Motor neuron (in vitro differentiated cells): ENCODE data around the gene IL1RL2. TPM values are rescaled to one million over a fixed set of nuclear protein-coding genes. Genes with fewer than 3 reads are reported as not detected.

ENCODE experiments used
- ATAC-seq, 8 experiments: fragments of 200-7000 bp; cut with Tn5 transposase; replicated peaks in 6 of 8; 2 replicates each; pipeline ENCODE4 v1.8.0; 2021; ENCODE audit warnings: mild to moderate bottlenecking in 8 of 8, moderate library complexity in 8 of 8
- H3K27ac ChIP-seq, 2 donors: fragments of 250-450 bp; sonication (Bioruptor Pico); 2 replicates each; pipeline ENCODE4 v1.9.0; 2021; ENCODE audit warnings: antibody characterized with exemption in 2 of 2, mild to moderate bottlenecking in 2 of 2, moderate library complexity in 1 of 2
- H3K4me1 ChIP-seq, 2 donors: fragments of 250-450 bp; sonication (Bioruptor Pico); replicated peaks in 1 of 2; 2 replicates each; pipeline ENCODE4 v1.6.1; 2021; ENCODE audit warnings: antibody characterized with exemption in 2 of 2, mild to moderate bottlenecking in 2 of 2, moderate library complexity in 1 of 2
- H3K4me3 ChIP-seq, 5 donors: fragments of 250-450 bp; sonication (Bioruptor Pico); 2 replicates each; pipeline ENCODE4 v1.9.0; 2021; ENCODE audit warnings: antibody characterized with exemption in 5 of 5, mild to moderate bottlenecking in 5 of 5, moderate library complexity in 4 of 5
- WGBS, 10 experiments: fragments of 450-650 bp; shearing (Covaris generic); methylation state at CpG; one replicate each; pipeline ENCODE4 v1.0.0; 2022; 5-methylcytosine and 5-hydroxymethylcytosine counted together
- in situ Hi-C, 9 experiments: fragments of 400-800 bp; cut with MboI; loops; one replicate each; pipeline ENCODE4 v1.15.0; 2021; ENCODE audit warnings: low sequenced_read_pairs in 9 of 9, low pct_unique_long_range_greater_than_20kb in 2 of 9; ENCODE audit not compliant: unreplicated experiment in 9 of 9
- total RNA-seq, 8 experiments: library from RNA; unstranded; fragments of 300-600 nt; gene quantifications; 2 replicates each; pipeline versions ENCODE4 v1.2.3 to v1.2.4, GENCODE V29; 2022

The IL1RL2 gene
- total RNA-seq, 8 experiments from 2014 or later = 0.05 to 0.41 (median 0.14) TPM; not detected in 5

GRCh38 chr2:102238778-102239177, 52.0 kb downstream of the IL1RL2 start:
- in situ Hi-C loops = loop anchor here in 1 of 9 experiments (10.0 kb wide), 1 partner anchor 54 kb away; the partner anchor contains the start of gene IL1RL2
- 73 to 100% (median 95%) methylated on average over 2 of the region's 2 CpGs; no CpG with 5 or more reads in 7 of the 10 experiments for WGBS, 10 experiments
- Histone ChIP-seq H3K4me1 (peaks cover 0 to 3% of the 10 kb centered on the region in 2 donors), H3K27ac (no peak overlapping the region), H3K4me3 (no peak overlapping the region)
- peak in 2 of 8 experiments; percentile 23 to 45 for ATAC-seq

DNA sequence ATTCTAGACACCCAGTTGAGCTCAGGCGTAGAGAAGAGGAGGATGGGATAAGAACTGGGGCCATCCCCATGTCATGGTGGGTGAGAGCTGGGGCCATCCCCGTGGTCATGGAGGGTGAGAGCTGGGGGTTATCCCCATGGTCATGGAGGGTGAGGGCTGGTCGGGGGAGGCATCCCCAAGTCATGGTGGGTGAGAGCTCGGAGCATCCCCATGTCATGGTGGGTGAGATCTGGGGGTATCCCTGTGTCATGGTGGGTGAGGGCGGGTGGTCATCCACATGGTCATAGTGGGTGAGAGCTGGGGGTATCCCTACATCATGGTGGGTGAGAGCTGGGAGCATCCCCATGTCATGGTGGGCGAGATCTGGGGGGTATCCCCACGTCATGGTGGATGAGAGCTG, 52.5 kb downstream of the IL1RL2 start:
- Histone ChIP-seq H3K4me3 (no peak overlapping the region), H3K4me1 (peaks cover 0 to 3% of the 10 kb centered on the region in 2 donors), H3K27ac (no peak overlapping the region)
- WGBS, 10 experiments = 60 to 90% (median 83%) methylated on average over 1 to 2 of the region's 7 CpGs; no CpG with 5 or more reads in 6 of the 10 experiments
- in situ Hi-C loops = loop anchor here in 1 of 9 experiments (10.0 kb wide), 1 partner anchor 55 kb away; the partner anchor contains the start of gene IL1RL2
- no peak for ATAC-seq

GRCh38 chr2:102240640-102241370, 54.0 kb downstream of the IL1RL2 start:
- WGBS, 10 experiments = 4 to 83% (median 22%) methylated on average over 1 to 18 of the region's 22 CpGs; no CpG with 5 or more reads in 1 of the 10 experiments
- peaks cover 0 to 3% of the 10 kb centered on the region in 2 donors for H3K4me1 ChIP-seq
- in situ Hi-C loops = loop anchor here in 1 of 9 experiments (10.0 kb wide), 1 partner anchor 216 kb away; no protein-coding TSS in a partner anchor
- H3K27ac ChIP-seq = no peak overlapping the region
- H3K4me3 ChIP-seq = no peak overlapping the region
- ATAC-seq = peak; percentile 83 to 100 (median 98)

DNA sequence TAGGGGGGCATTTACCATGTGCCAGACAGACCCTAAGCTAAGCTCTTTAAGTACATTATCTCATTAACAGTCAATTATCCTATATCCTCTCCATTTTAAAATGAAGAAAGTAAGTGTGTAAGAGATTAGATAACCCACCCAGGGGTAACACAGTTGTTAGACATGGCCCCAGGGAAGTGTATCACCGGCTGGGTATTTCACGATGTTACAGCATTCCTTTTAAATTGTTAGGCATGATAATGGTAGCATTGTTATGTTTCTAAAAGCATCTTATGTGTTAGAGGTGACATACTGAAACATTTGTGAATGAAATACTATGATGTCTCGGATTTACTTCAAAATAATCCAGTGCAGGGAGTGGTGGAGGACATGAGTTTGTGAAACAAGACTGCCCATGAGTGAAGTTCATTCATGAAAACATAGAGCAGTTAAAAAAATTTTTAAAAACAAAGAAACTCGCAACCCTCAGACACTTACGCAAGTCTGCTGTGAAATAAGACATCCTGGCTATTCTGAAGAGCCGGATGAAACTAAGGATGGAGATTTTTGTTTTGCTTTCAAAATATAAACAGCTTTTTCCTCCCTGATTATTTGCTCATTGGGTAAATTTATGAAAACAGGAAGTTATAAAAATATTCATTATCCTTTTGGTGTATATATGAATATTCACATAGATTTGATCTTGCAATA, 54.9 kb downstream of the IL1RL2 start:
- no peak for ATAC-seq
- in situ Hi-C loops = loop anchor here in 1 of 9 experiments (10.0 kb wide), 1 partner anchor 217 kb away; no protein-coding TSS in a partner anchor
- Histone ChIP-seq H3K4me3 (no peak overlapping the region), H3K27ac (no peak overlapping the region), H3K4me1 (peaks cover 0 to 3% of the 10 kb centered on the region in 2 donors)
- WGBS, 10 experiments = 64 to 93% (median 86%) methylated on average over 1 to 6 of the region's 6 CpGs

- H3K4me1 ChIP-seq = peaks cover 0 to 2% of the 10 kb centered on the region in 2 donors
- 0 to 81% (median 42%) methylated on average over 1 to 7 of the region's 27 CpGs; no CpG with 5 or more reads in 4 of the 10 experiments for WGBS, 10 experiments
- in situ Hi-C loops = loop anchor here in 1 of 9 experiments (10.0 kb wide), 1 partner anchor 221 kb away; no protein-coding TSS in a partner anchor
- H3K27ac ChIP-seq = no peak overlapping the region
- ATAC-seq = peak in 3 of 8 experiments; percentile 66 to 83 (median 71)
- no peak overlapping the region for H3K4me3 ChIP-seq
These were observed 58.7 kb downstream of the IL1RL2 start for GRCh38 chr2:102245266-102246151.

DNA sequence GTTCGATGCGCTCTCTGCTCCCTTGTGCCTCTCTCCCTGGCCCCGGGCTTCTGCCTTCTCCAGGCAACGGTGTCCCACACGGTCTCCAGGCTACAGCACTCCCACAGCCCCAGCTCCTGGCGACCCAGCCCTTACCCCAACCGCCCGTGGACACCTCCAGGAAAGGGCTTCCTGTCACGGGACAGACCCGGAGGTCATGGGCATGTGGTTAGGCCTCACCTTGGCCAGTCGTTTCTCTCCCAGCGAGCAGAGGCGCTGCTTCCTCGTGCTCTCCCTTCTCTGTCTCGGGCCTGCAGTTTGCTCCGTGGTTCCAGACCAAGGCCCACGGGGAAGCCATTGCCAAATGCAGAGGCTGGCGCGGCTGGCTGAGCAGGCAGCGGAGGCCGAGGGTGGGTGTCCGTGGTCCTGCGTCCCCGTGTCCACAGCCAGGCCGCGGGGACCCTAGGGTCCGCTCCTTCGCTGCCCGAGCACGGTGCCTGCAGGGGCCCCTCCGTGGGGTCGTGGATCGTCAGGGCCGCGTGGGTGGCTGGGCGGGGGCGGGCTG, 63.5 kb downstream of the IL1RL2 start:
- H3K4me3 ChIP-seq = no peak overlapping the region

DNA sequence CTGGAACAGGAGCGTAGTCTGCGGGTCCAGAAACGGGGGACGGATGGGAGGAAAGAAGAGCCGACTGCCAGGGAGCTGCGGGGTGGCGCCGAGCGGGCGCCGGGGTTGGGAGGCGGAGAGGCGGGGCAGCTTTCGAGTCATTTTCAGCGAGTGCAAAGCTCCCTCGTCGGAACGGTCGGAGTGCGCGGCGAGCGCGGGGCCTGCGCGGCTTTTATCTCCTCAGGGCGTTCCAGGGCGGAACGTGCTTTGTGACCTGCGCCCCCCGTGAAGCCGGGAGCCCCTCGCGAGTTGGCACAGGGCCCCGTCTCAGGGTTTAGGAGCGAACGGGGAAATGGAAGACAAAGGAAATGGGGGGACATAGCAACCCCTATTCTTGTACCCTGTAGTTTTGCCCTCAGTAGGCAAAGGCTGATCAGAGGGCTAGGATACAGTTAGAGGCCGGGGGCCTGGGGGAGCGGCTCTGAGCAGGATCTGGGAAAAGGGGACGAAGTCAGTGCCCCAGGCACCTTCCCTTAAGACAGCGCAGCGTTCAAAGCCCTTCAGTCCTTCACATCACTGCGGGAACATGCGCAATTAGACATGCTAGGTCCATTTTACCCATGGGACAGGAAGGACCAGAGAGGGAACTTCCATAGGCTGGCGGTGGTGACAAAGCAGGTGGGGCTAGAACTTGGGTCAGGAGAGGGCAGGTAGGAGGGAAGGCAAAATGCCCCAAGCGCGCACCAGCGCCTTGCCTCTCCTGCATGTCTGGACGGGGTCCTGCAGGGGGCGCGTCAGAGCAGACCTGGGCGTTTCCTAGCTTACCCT, 64.4 kb downstream of the IL1RL2 start:
- H3K27ac ChIP-seq = no peak overlapping the region
- in situ Hi-C loops = loop anchor here in 3 of 9 experiments (25.0 kb wide), 2 partner anchors 186 to 239 kb away; no protein-coding TSS in a partner anchor
- H3K4me1 ChIP-seq = no peaks in the 10 kb centered on the region
- peak overlapping the region in 4 of 5 donors; percentile 6 to 23 (median 16) for H3K4me3 ChIP-seq
- WGBS, 10 experiments = 9 to 55% (median 36%) methylated on average over 2 to 24 of the region's 52 CpGs; no CpG with 5 or more reads in 1 of the 10 experiments
- ATAC-seq = peak; percentile 31 to 84 (median 48)

More for the DNA sequence above, 63.5 kb downstream of the IL1RL2 start:
- no peak for ATAC-seq
- Histone ChIP-seq H3K4me1 (no peaks in the 10 kb centered on the region), H3K27ac (no peak overlapping the region)
- in situ Hi-C loops = loop anchor here in 3 of 9 experiments (25.0 kb wide), 2 partner anchors 187 to 238 kb away; no protein-coding TSS in a partner anchor
- 90 to 100% (median 100%) methylated on average over 2 to 4 of the region's 37 CpGs; no CpG with 5 or more reads in 7 of the 10 experiments for WGBS, 10 experiments

DNA sequence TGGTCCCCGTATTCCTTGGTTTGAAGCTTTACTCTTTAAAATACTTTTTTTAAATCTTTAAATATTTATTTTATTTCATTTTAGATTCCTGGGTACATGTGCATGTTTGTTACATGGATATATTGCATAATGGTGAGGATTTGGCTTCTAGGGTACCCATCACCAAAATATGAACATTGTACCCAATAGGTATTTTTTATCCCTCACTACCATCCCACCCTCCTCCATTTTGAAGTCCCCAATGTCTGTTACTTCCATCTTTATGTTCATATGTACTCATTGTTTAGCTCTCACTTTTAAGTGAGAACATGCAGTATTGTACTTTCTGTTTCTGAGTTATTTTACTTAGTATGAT, 65.0 kb downstream of the IL1RL2 start:
- Histone ChIP-seq H3K4me1 (no peaks in the 10 kb centered on the region), H3K27ac (no peak overlapping the region), H3K4me3 (no peak overlapping the region)
- in situ Hi-C loops = loop anchor here in 3 of 9 experiments (25.0 kb wide), 2 partner anchors 185 to 240 kb away; no protein-coding TSS in a partner anchor
- WGBS, 10 experiments = 20 to 100% (median 80%) methylated on average over 1 of the region's 1 CpG; no CpG with 5 or more reads in 6 of the 10 experiments
- no peak for ATAC-seq

DNA sequence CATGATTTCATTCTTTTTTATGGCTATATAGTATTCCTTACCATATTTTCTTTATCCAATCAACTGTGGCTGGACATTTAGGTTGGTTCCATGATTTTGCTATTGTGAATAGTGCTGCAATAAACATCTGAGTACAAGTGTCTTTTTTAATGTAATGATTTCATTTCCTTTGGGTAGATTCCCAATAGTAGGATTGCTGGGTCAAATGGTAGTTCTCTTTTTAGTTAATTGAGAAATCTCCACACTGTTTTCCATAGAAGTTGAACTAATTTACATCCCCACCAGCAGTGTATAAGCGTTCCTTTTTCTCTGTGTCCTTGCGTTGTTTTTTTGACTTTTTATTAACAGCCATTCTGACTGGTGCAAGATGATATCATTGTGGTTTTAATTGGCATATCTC, 65.4 kb downstream of the IL1RL2 start:
- H3K4me1 ChIP-seq = no peaks in the 10 kb centered on the region
- in situ Hi-C loops = loop anchor here in 3 of 9 experiments (25.0 kb wide), 2 partner anchors 185 to 240 kb away; no protein-coding TSS in a partner anchor
- no peak for ATAC-seq
- 80 to 100% (median 100%) methylated on average over 1 to 2 of the region's 2 CpGs; no CpG with 5 or more reads in 1 of the 10 experiments for WGBS, 10 experiments
- no peak overlapping the region for H3K27ac ChIP-seq
- no peak overlapping the region for H3K4me3 ChIP-seq

DNA sequence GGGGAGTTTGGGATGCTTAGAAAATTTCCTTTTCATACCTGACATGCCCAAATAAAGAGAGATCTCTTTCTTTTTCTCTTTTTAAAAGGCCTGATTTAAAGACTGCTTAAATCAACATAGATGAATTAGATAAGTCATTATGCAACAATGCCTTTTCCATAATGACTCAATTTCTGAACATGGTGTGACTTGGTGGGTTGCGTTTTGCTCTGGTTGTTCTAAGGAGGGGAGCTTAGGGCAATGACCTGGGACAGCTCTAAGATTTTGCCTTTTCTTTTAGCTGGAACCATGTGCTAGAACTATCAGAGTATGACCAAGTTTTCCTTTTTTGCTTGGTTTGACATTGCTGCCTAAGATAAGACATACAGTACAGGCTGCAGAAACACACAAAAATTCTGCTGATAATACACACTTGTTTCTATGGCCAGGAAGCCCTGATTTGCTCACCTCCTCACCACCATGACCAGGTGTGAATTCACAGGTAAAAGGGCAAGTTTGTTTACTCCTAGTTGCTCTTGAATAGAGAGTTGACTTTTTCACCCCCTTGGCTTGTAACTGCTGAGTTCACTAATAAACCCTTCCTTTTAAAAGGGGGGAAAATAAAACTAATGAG, 66.4 kb downstream of the IL1RL2 start:
- in situ Hi-C loops = loop anchor here in 3 of 9 experiments (25.0 kb wide), 2 partner anchors 184 to 241 kb away; no protein-coding TSS in a partner anchor
- Histone ChIP-seq H3K4me3 (no peak overlapping the region), H3K4me1 (no peaks in the 10 kb centered on the region), H3K27ac (no peak overlapping the region)
- 25 to 100% (median 100%) methylated on average over 1 of the region's 1 CpG; no CpG with 5 or more reads in 3 of the 10 experiments for WGBS, 10 experiments
- peak in 3 of 8 experiments; percentile 36 to 53 (median 43) for ATAC-seq

DNA sequence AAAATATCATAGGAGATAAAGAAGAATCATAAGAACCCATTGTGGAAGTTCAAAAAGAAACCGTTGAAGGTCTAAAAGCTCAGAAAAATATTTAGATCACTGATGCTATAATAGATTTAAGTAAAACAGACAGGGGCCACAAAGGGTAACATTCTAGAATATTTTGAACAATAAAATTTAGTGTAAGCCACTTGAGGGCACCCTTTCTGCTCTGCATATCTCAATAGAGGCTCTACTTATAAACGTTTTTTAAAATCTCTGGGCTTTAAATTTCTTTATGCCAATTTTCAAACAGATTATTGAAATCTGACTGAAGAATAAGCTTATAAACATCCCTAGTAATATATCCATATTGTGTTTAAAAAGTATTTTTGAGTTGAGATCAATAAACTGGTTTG, 66.9 kb downstream of the IL1RL2 start:
- 11 to 84% (median 65%) methylated on average over 1 to 2 of the region's 2 CpGs; no CpG with 5 or more reads in 1 of the 10 experiments for WGBS, 10 experiments

More for the DNA sequence above, 66.9 kb downstream of the IL1RL2 start:
- Histone ChIP-seq H3K27ac (no peak overlapping the region), H3K4me1 (no peaks in the 10 kb centered on the region), H3K4me3 (no peak overlapping the region)
- no peak for ATAC-seq
- in situ Hi-C loops = loop anchor here in 3 of 9 experiments (25.0 kb wide), 2 partner anchors 184 to 241 kb away; no protein-coding TSS in a partner anchor
